ENCODE data around the gene DIP2C.

Gene DIP2C

DNA sequence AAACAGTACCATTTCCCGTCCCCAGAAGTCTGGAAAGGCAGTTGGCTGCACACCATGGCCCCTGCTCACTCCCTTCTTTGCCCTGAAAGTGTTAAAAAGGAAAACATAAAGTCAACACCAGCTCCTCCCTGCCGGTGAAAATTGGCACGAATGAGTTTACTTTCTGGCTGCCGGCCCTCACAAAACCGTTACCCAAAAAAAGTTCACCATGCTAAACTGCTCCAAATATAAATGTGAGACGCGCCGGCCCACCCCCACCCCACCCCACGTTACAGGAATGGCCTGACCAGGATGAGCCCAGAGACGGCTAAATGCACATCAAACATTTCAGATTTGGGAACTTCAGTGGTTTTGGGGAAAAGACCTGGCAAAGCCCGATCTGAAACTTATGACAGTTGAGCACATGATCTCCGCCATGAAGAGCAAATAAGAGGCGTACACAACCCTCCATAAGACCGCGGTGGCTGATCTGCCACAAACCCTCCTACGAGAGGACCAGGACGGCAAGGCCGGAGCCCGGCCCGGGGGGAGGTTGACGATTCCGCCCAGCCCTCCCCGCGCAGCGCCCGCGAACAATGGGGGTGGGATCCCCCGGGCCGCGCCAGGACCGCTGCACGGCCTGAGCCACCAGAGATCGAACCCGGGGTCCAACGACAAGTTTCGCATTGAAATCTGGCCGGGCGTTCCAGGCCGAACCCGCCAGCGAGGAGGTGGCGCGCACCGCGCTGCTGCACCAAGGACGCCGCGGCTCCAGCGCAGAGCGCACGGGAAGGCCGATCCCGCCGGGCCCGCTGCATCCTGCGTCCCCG, 952 bp downstream of the DIP2C start:
- H3K4me2 ChIP-seq (ENCODE audit: low read depth, low read length, poor library complexity, severe bottlenecking), result no peak overlapping the region
- no peak overlapping the region for H3K9ac ChIP-seq (ENCODE audit: low read depth, low read length, poor library complexity, severe bottlenecking)
- no peaks in the 10 kb centered on the region for H3F3A ChIP-seq (ENCODE audit: low read depth)
- H4K20me1 ChIP-seq (ENCODE audit: insufficient read depth, low read length, poor library complexity, severe bottlenecking), result no peaks in the 10 kb centered on the region
- H3K4me1 ChIP-seq (ENCODE audit: insufficient read depth, low read length, poor library complexity, severe bottlenecking), result no peaks in the 10 kb centered on the region
- TF ChIP-seq EZH2phosphoT487 (IDR thresholded peaks at IDR 0.05; ENCODE audit: borderline replicate concordance), result no peak
- TF ChIP-seq, protein P1, sequence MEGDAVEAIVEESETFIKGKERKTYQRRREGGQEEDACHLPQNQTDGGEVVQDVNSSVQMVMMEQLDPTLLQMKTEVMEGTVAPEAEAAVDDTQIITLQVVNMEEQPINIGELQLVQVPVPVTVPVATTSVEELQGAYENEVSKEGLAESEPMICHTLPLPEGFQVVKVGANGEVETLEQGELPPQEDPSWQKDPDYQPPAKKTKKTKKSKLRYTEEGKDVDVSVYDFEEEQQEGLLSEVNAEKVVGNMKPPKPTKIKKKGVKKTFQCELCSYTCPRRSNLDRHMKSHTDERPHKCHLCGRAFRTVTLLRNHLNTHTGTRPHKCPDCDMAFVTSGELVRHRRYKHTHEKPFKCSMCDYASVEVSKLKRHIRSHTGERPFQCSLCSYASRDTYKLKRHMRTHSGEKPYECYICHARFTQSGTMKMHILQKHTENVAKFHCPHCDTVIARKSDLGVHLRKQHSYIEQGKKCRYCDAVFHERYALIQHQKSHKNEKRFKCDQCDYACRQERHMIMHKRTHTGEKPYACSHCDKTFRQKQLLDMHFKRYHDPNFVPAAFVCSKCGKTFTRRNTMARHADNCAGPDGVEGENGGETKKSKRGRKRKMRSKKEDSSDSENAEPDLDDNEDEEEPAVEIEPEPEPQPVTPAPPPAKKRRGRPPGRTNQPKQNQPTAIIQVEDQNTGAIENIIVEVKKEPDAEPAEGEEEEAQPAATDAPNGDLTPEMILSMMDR (conservative IDR thresholded peaks at IDR 0.05; ENCODE audit: low read length), result no peak
- H3K36me3 ChIP-seq (ENCODE audit: insufficient read depth, low read length), result no peaks in the 10 kb centered on the region
- H3K79me2 ChIP-seq (ENCODE audit: insufficient read depth, low read length), result no peaks in the 10 kb centered on the region
- peaks cover 7% of the 10 kb centered on the region; the same call in 1 of the 2 replicates for H3K9me3 ChIP-seq (ENCODE audit: insufficient read depth, low read depth, low read length)
- H2AFZ ChIP-seq (ENCODE audit: low read length), result no peak overlapping the region
- no peaks in the 10 kb centered on the region for H3K9me2 ChIP-seq (replicated peaks; ENCODE audit: low read depth, low read length)
- no peaks in the 10 kb centered on the region for H3K27me3 ChIP-seq (ENCODE audit: insufficient read depth, low read length, poor library complexity, severe bottlenecking)
- H3K4me3 ChIP-seq (ENCODE audit: low read length, poor library complexity, severe bottlenecking), result no peak overlapping the region

DNA sequence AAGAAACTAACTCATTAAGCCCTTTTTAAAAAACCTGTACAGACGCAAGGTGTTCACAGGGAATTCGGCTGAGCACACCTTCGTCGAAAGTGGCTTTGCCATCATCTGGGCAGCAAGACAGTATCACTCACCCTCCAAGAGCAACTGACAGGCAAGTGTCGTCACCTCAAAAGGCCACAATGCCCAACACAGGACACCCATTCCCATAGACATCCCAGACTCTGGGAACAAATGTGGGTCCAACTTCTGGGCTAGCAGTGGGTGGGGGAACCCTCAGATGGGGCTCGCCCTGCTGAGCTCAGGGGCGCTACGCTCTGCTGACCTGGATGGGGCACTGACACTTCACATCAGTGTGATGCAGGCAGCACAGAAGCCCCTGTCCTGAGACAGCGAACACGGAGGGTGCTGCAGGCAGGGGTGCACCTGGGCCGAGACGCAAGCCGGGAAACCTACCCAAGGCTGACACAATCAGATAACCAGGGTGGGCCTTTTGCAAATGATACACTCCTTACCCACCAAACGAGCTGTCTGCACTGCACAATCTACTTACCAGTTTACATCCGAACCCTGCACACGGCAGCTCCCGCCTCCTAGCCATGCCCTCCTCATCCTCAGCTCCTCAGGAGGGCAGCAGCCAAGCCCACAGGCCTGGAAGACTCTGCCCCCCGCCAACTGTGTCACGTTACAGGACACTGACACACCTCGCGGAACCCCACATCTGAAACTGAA, 1.7 kb downstream of the DIP2C start:
- no peaks in the 10 kb centered on the region for H3K79me2 ChIP-seq (ENCODE audit: insufficient read depth, low read length)

DNA sequence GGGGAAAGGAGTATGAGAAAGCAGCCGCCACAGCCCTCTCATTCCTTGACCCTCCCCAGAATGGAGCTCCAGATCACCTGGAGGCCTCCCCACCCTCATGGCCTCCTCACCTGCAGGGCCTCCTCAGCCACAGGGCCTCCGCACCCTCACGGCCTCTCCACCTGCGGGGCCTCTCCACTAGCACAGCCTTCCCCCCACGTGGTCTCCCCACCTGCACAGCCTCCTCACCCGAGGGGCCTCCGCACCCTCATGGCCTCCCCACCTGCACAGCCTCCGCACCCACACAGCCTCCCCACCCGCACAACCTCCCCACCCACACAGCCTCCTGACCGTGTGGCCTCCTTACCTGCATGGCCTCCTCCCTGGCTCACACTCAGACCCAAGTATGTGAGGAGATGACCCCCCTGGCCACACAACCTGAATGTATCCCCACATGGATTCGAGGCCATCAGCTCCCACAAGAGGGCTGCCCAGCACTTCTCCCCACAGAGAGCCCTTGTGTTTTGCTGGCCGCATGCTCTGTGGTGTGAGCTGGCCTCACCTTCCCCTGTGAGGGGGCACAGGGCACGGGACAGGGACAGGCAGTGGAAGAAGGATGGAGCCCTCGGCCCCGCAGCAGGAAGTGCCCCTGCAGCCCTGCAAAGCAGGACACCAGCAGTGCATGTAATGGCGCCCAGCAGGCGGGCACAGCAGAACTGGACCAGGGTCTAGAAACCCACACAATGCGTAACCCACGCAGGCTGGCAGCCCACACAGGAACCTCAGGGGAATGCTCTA, 3.1 kb downstream of the DIP2C start:
- Histone ChIP-seq H3K9me2 (replicated peaks; ENCODE audit: low read depth, low read length) (no peaks in the 10 kb centered on the region), H3K36me3 (ENCODE audit: insufficient read depth, low read length) (no peaks in the 10 kb centered on the region), H3K4me2 (ENCODE audit: low read depth, low read length, poor library complexity, severe bottlenecking) (no peak overlapping the region), H3K9ac (ENCODE audit: low read depth, low read length, poor library complexity, severe bottlenecking) (no peak overlapping the region), H3K79me2 (ENCODE audit: insufficient read depth, low read length) (no peaks in the 10 kb centered on the region), H3F3A (ENCODE audit: low read depth) (no peaks in the 10 kb centered on the region), H4K20me1 (ENCODE audit: insufficient read depth, low read length, poor library complexity, severe bottlenecking) (no peaks in the 10 kb centered on the region), H3K4me3 (ENCODE audit: low read length, poor library complexity, severe bottlenecking) (no peak overlapping the region), H2AFZ (ENCODE audit: low read length) (no peak overlapping the region), H3K9me3 (ENCODE audit: insufficient read depth, low read depth, low read length) (peaks cover 7% of the 10 kb centered on the region; the same call in 1 of the 2 replicates), H3K27me3 (ENCODE audit: insufficient read depth, low read length, poor library complexity, severe bottlenecking) (no peaks in the 10 kb centered on the region), H3K4me1 (ENCODE audit: insufficient read depth, low read length, poor library complexity, severe bottlenecking) (no peaks in the 10 kb centered on the region)
- TF ChIP-seq, protein P1 (conservative IDR thresholded peaks at IDR 0.05; ENCODE audit: low read length), result no peak
- no peak for TF ChIP-seq EZH2phosphoT487 (IDR thresholded peaks at IDR 0.05; ENCODE audit: borderline replicate concordance)

More for the DNA sequence above, 1.7 kb downstream of the DIP2C start:
- Histone ChIP-seq H3K4me1 (ENCODE audit: insufficient read depth, low read length, poor library complexity, severe bottlenecking) (no peaks in the 10 kb centered on the region), H3K27me3 (ENCODE audit: insufficient read depth, low read length, poor library complexity, severe bottlenecking) (no peaks in the 10 kb centered on the region), H2AFZ (ENCODE audit: low read length) (no peak overlapping the region), H4K20me1 (ENCODE audit: insufficient read depth, low read length, poor library complexity, severe bottlenecking) (no peaks in the 10 kb centered on the region), H3K36me3 (ENCODE audit: insufficient read depth, low read length) (no peaks in the 10 kb centered on the region), H3F3A (ENCODE audit: low read depth) (no peaks in the 10 kb centered on the region), H3K9me2 (replicated peaks; ENCODE audit: low read depth, low read length) (no peaks in the 10 kb centered on the region), H3K4me3 (ENCODE audit: low read length, poor library complexity, severe bottlenecking) (no peak overlapping the region), H3K4me2 (ENCODE audit: low read depth, low read length, poor library complexity, severe bottlenecking) (no peak overlapping the region), H3K9me3 (ENCODE audit: insufficient read depth, low read depth, low read length) (peaks cover 7% of the 10 kb centered on the region; the same call in 1 of the 2 replicates), H3K9ac (ENCODE audit: low read depth, low read length, poor library complexity, severe bottlenecking) (no peak overlapping the region)
- no peak for TF ChIP-seq EZH2phosphoT487 (IDR thresholded peaks at IDR 0.05; ENCODE audit: borderline replicate concordance)
- TF ChIP-seq, protein P1 (conservative IDR thresholded peaks at IDR 0.05; ENCODE audit: low read length), result no peak

All from Loucy (cell line).